Measurements from ENCODE around the gene TSPAN18. TPM values are rescaled to one million over a fixed set of nuclear protein-coding genes. Genes with fewer than 3 reads are reported as not detected.

The TSPAN18 gene
- total RNA-seq, 1 donor = 8.5 TPM

DNA sequence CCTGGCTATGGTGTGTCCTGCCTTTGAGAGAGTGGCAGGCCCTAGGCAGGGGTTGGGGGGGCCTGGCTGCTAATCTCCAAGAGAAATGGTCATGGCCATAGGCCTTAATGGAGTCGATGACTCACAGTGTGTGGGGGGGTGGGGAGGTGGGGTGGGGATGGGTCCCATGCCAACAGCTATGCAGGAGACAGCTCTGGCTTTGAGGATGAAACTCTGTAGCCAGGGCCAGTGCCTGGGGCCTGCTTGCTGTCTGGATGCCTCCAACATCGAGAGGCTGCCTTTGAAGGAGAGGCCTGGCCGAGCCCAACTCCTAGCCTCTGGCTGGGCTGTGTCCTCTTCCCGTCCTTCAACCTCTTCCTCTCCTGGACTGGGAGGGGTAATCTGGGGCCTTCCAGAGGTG, 23.9 kb upstream of the TSPAN18 start:
- Histone ChIP-seq H3K4me3 (ENCODE audit: low read length) (no peak overlapping the region), H3K9me3 (ENCODE audit: low read depth, low read length) (no peaks in the 10 kb centered on the region), H3K27me3 (ENCODE audit: insufficient read depth, low read length) (no peaks in the 10 kb centered on the region), H3K4me1 (ENCODE audit: insufficient read depth, low read length) (no peaks in the 10 kb centered on the region)

DNA sequence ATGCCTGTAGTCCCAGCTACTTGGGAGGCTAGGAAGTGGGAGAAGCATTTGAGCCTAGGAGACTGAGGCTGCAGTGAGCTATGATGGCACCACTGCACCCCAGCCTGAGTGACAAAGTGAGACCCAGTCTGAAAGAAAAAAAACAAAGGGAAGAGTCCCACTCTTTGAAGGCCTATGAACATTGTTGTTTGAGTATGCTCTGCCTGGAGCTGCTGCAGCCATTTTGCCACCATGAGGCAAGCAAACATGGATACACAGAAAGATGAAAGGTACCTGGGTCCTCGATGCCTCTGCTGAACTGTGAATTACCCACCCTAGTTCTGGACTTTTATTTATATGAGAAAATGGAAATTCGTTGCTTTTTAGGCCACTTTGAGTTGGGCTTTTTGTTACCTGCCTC, 19.7 kb upstream of the TSPAN18 start:
- no peaks in the 10 kb centered on the region for H3K9me3 ChIP-seq (ENCODE audit: low read depth, low read length)
- H3K27me3 ChIP-seq (ENCODE audit: insufficient read depth, low read length) = no peaks in the 10 kb centered on the region
- H3K4me1 ChIP-seq (ENCODE audit: insufficient read depth, low read length) = peaks cover 19% of the 10 kb centered on the region
- no peak overlapping the region for H3K4me3 ChIP-seq (ENCODE audit: low read length)

DNA sequence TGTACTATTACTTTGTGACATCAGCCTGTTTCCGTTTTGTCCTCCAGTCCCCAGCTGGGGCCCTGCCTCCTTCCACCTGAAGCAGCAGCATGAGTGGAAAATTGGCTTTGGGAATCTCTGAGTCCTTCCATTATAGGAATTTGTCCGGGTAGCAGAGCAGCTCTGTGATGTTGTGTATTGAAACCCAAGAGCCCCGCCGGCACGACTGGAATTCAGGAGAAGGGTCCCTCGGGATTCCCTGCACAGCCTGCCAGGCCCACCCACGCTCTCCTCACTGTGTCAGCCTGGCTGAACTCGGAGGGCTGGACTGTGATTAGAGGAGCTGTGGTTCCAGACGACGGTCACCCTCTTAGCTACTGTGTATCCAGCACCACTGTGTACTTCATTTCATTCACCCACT, 18.8 kb upstream of the TSPAN18 start:
- Histone ChIP-seq H3K4me3 (ENCODE audit: low read length) (no peak overlapping the region), H3K27me3 (ENCODE audit: insufficient read depth, low read length) (no peaks in the 10 kb centered on the region), H3K9me3 (ENCODE audit: low read depth, low read length) (no peaks in the 10 kb centered on the region), H3K4me1 (ENCODE audit: insufficient read depth, low read length) (peaks cover 19% of the 10 kb centered on the region)

DNA sequence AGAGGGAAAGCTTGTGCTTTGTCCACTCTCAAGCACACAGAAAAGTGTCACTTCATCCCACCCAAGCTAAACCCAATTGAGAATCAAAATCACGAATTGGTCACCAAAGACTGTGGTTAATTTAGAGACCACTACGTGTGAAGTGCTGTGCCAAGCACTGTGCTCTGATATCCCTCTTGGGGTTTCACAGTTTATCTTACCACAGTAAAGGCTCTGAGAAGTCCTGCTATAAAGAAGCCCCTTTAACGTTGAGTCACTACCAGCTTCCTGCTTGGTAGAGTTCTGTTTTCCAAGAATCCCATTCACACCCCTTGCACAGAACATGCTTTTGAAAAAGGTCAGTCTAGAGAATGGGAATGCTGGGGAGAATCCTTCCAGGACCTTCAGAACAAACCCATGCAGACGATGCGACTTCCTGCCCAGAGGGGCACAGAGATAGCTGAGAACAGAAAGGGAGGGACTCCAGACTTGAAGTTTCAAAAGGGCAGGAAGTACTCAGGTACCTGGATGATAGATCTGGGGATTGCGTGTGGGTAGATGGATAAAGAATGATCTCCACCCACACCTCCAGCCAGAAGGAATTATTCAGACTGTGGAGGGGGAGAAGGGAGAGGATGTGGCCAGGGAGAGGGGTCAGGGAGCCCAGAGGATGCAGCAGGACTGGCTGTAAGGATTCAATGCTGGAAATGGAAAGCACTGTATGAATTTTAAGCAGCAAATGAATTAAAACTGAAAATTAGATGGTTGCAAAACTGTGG, 18.1 kb upstream of the TSPAN18 start:
- no peak overlapping the region for H3K4me3 ChIP-seq (ENCODE audit: low read length)
- peaks cover 19% of the 10 kb centered on the region for H3K4me1 ChIP-seq (ENCODE audit: insufficient read depth, low read length)
- H3K9me3 ChIP-seq (ENCODE audit: low read depth, low read length) = no peaks in the 10 kb centered on the region

DNA sequence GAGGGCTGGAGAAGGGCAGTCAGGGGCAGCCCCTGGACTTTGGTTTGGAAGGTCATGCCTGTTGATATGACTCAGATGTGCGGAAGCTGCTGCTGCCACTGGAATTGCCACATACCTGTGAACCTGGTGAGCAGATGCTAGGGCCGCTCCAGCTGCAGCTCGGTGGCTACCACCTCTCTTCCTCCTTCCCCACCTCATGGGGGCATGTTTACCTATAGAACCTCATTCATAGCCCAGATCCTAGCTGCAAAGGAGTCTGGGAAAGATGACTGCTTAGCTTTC, 17.5 kb upstream of the TSPAN18 start:
- no peaks in the 10 kb centered on the region for H3K27me3 ChIP-seq (ENCODE audit: insufficient read depth, low read length)
- H3K4me3 ChIP-seq (ENCODE audit: low read length) = no peak overlapping the region
- H3K4me1 ChIP-seq (ENCODE audit: insufficient read depth, low read length) = peaks cover 19% of the 10 kb centered on the region
- H3K9me3 ChIP-seq (ENCODE audit: low read depth, low read length) = no peaks in the 10 kb centered on the region

More for the DNA sequence above, 18.1 kb upstream of the TSPAN18 start:
- H3K27me3 ChIP-seq (ENCODE audit: insufficient read depth, low read length) = no peaks in the 10 kb centered on the region

DNA sequence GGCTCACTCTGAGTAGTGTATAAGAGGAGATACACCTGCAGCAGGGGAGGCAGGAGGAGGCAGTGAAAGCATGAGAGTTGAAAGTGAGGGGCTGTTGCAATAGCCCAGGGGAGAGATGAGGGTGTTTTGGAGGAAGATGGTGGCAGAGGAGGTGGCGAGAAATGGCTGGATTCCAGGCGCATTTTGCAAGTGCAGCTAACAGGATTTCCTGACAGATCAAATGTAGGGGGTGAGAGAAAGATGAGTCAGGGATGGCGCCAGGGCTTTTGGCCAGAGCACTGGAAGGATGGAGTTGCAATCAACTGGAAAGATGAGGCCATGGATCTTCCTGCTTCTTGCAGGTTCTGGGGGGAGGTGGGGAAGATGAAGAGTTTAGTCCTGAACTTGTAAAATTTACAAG, 16.8 kb upstream of the TSPAN18 start:
- Histone ChIP-seq H3K4me1 (ENCODE audit: insufficient read depth, low read length) (peaks cover 19% of the 10 kb centered on the region), H3K27me3 (ENCODE audit: insufficient read depth, low read length) (no peaks in the 10 kb centered on the region), H3K9me3 (ENCODE audit: low read depth, low read length) (no peaks in the 10 kb centered on the region), H3K4me3 (ENCODE audit: low read length) (no peak overlapping the region)

DNA sequence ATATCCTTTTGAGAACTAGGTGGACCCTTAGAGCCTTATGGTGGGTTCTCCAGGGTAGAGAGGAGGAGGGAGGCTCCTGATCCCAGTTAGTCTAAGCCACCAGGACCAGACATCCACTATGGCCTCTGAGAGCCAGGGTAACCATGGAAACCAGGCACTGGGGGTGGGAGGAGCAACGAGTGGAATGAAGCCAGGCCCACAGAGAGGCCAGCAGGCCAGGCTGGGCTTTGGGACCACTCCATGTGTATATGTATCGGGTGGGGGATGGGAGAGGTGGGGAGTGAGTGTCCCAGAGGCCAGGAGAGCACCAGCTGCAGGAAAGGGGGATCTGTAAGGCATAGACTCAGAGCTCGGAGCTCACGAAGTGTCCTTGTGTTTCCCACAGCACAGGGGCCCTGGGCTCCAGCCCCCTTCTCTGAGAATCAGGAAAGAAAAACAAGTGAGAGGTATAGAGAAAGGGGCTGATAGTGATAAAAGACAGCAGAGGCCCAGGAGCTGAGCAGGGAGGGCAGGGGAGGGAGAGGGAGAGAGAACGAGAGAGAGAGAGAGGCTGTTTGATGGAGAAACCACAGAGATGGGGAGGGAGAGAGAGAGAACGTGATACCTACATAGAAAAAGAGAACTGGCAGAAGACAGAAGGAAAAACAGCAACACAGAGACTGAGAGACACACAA, 15.5 kb upstream of the TSPAN18 start:
- Histone ChIP-seq H3K4me3 (ENCODE audit: low read length) (no peak overlapping the region), H3K4me1 (ENCODE audit: insufficient read depth, low read length) (peaks cover 19% of the 10 kb centered on the region), H3K9me3 (ENCODE audit: low read depth, low read length) (no peaks in the 10 kb centered on the region), H3K27me3 (ENCODE audit: insufficient read depth, low read length) (no peaks in the 10 kb centered on the region)

DNA sequence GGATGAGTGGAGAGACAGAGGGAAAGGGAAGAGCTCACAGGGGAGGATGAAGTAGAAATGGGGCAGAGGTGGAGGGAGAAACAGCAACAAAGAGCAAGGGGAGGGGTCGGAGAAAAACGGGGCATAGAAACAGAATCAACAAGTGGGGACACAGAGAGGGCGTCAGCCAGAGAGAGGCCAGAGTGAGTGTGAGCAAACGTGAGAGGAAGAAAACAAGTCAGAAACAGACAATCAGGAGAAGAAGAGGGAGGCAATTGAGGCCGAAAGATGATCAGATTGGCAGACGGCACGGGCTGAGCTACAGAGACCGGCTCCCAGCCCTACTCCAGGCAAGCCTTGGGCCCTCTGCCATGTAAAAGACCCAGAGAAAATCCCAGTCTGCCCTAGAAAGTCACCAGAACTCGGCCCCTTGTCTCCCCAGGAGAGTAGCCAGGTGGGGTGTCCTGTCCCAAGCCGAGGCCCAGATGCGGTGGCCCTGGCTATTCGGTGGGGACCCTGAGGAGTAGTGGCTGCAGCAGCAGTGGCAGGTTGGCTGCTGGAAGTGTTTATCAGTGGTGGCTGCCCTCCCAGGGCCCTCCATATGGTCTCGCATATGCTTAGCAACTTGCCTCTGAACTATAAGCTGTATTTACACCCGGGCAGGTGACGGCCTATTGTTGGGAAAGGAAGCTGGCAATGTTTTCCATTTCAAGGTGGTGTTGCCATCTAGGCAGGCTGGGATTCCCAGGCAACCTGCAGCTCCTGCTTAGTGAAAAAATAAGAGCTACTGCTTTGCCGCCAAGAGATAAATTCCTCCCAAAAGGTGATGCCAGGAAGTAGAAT, 14.8 kb upstream of the TSPAN18 start:
- H3K4me3 ChIP-seq (ENCODE audit: low read length) = no peak overlapping the region
- no peaks in the 10 kb centered on the region for H3K27me3 ChIP-seq (ENCODE audit: insufficient read depth, low read length)
- H3K9me3 ChIP-seq (ENCODE audit: low read depth, low read length) = no peaks in the 10 kb centered on the region
- H3K4me1 ChIP-seq (ENCODE audit: insufficient read depth, low read length) = peaks cover 19% of the 10 kb centered on the region

DNA sequence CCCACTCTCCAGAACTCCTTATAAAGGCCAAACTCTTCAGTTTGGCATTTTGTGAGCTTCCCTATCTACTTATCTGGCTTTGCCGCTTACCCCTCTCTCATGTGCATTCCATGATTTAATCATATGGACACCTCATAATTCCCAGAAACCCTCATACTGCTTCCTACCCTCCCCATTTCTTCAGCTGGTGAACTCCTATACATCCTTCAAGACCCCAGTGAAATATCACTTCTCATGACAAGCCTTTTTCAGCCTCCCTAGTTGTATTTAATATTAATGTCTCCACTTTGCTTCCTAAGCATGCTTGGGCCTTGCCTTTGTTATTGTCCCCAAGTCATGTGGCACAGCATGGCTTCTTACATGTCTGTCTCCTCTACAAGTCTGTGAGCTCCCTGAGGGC, 13.7 kb upstream of the TSPAN18 start:
- Histone ChIP-seq H3K9me3 (ENCODE audit: low read depth, low read length) (no peaks in the 10 kb centered on the region), H3K27me3 (ENCODE audit: insufficient read depth, low read length) (no peaks in the 10 kb centered on the region), H3K4me1 (ENCODE audit: insufficient read depth, low read length) (peaks cover 19% of the 10 kb centered on the region), H3K4me3 (ENCODE audit: low read length) (no peak overlapping the region)

DNA sequence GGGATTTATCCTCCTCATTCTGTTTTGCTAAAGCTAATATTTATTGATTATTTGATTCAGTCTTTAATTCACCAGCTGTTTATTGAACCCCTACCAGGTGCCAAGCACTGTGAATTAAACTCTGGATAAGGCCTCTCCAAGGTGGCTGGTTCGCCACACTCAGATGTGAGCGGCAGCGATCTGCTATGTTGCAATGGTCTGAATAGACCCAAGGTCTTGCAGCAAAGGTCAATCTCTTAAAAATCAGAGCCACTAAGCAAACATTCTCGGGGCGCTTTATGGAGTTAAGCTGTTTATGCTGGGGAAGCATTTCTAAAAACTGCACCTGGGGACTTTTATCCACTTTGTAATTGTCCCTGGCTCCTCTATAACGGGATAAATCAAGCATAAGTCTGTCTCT, 10.5 kb upstream of the TSPAN18 start:
- Histone ChIP-seq H3K4me1 (ENCODE audit: insufficient read depth, low read length) (no peaks in the 10 kb centered on the region), H3K27me3 (ENCODE audit: insufficient read depth, low read length) (no peaks in the 10 kb centered on the region), H3K4me3 (ENCODE audit: low read length) (no peak overlapping the region), H3K9me3 (ENCODE audit: low read depth, low read length) (no peaks in the 10 kb centered on the region)

DNA sequence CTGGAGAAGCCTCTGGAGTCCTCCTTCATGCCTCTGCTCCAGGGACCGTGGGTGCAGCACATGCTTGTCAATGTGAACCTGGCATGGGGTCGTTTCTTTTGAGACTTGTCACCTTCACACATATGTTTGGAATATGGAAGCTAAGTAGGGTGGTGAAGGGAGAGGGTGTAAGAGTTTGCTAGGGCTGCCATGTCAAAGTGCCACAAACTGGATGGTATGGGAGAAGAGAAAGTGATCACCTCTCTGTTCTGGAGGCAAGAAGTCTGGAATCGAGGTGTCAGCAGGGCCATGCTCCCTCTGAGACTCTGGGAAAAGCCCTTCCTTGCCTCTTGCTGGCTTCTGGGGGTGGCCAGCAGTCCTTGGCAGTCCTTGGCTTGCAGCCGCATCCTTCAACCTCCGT, 8.7 kb upstream of the TSPAN18 start:
- H3K9me3 ChIP-seq (ENCODE audit: low read depth, low read length) = no peaks in the 10 kb centered on the region
- no peaks in the 10 kb centered on the region for H3K4me1 ChIP-seq (ENCODE audit: insufficient read depth, low read length)
- no peak overlapping the region for H3K4me3 ChIP-seq (ENCODE audit: low read length)
- no peaks in the 10 kb centered on the region for H3K27me3 ChIP-seq (ENCODE audit: insufficient read depth, low read length)

DNA sequence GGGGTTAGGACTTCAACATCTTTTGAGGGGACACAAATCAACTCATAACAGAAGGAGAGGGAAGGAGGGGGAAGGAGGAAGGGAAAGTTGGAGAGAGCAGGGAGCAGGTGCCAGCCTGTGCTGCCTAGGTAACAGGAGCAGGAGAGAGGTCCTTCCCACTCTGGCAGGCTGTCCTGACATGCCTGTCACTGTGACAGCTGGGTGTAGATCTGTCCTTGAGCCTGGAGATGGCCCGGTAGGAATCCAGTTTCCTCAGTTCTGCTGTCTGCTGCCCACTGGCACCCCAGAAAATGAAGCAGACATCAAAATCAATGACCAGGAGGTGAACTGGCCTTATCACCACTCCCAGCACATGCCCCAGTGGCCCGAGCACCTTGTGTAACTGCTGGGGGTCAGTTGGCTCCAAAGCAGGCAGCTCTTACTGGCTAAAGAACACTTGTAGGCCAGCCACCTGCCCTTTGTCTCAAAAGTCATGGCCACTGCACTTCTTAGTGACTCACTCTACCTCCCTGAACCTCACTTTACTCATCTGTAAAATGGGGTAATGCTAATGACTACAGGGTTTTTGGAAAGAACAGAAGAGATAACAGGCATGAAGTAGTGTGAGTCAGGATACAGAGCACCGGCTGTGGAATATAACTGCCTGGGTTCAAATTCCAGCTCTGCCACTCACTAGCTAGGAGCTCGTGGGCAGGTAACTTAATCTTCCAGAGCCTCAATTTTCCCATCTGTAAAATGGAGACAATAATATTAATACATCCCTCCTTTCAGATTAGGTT, 8.0 kb upstream of the TSPAN18 start:
- Histone ChIP-seq H3K4me3 (ENCODE audit: low read length) (no peak overlapping the region), H3K9me3 (ENCODE audit: low read depth, low read length) (no peaks in the 10 kb centered on the region), H3K27me3 (ENCODE audit: insufficient read depth, low read length) (no peaks in the 10 kb centered on the region), H3K4me1 (ENCODE audit: insufficient read depth, low read length) (no peaks in the 10 kb centered on the region)

DNA sequence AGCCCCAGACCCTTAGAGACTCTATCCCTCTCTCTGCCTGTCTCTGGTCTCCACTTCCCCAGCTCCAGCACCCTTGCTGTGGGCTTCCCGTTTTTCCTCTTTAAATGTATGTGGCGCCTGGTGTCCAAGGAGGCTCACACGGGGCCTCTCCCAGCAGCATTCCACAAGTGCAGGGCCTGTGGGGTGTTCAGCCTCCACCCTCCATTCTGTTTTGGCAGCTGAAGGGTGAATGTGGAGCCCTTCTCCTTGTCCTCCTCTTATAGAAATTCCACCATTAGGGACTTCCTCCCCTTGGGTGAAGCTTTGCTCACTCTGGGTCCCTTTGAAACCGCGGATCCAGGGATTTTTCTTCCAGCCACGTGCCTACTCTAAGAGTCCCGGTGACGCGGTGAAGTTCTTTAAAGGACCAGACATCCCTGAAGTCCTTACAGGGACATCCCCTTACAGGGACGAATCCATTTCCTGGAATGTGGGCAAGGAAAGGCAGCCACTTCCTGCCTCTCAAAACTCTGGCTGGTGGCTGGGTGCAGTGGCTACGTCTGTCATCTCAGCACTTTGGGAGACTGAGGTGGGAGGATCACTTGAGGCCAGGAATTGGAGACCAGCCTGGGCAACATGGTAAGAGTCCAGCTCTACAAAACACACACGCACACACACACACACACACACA, 1.6 kb upstream of the TSPAN18 start:
- peaks cover 12% of the 10 kb centered on the region for H3K4me1 ChIP-seq (ENCODE audit: insufficient read depth, low read length)
- peaks cover 19% of the 10 kb centered on the region for H3K27me3 ChIP-seq (ENCODE audit: insufficient read depth, low read length)
- no peak overlapping the region for H3K4me3 ChIP-seq (ENCODE audit: low read length)
- H3K9me3 ChIP-seq (ENCODE audit: low read depth, low read length) = no peaks in the 10 kb centered on the region

DNA sequence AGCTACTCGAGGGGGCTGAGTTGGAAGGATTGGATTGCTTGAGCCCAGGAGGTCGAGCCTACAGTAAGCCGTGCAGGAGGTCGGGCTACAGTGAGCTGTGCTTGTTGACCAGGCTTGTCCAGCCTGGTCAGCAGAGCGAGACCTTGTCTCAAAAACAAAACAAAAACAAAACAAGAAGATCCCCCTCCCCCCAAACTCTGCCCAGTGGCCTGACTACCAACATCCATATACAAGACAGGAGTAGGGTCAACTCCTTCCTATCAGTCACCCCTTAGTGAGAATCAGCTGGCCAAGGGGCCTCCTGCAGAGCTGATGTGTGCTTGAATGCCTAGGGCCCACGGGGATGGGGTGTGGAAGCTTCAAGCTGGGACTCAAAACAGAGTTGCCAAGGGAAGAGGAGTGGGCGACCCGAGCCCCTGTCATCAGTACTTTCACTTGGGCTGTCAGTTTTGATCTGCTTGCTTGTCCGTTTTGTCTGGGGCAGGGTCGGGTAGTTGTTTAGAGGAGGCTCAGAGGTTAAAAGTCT, 942 bp upstream of the TSPAN18 start:
- H3K4me1 ChIP-seq (ENCODE audit: insufficient read depth, low read length) = peaks cover 12% of the 10 kb centered on the region
- H3K4me3 ChIP-seq (ENCODE audit: low read length) = no peak overlapping the region
- peaks cover 19% of the 10 kb centered on the region for H3K27me3 ChIP-seq (ENCODE audit: insufficient read depth, low read length)
- H3K9me3 ChIP-seq (ENCODE audit: low read depth, low read length) = no peaks in the 10 kb centered on the region

All from mononuclear cell (primary cell).